Erythroblast (primary cell): ENCODE data around the gene ACOT7.

Experiments
- GATA1 ChIP-seq: IDR thresholded peaks from 2 replicates; pipeline ENCODE4 v1.6.1; 2011; ENCODE audit warnings: low read depth, mild to moderate bottlenecking, control low read depth, low read length, moderate library complexity
- POLR2A ChIP-seq: IDR thresholded peaks from 2 replicates; pipeline ENCODE4 v1.6.1; 2011; ENCODE audit warnings: mild to moderate bottlenecking, low read length

GRCh38 chr1:6243053-6243834 lies 150.3 kb downstream of the ACOT7 start:
- TF ChIP-seq POLR2A (no peak), GATA1 (no peak)
